ENCODE measurements around the gene RERE.

GRCh38 chr1:8848663-8849386 lies 31.4 kb upstream of the RERE start:
- TF ChIP-seq, protein P1, sequence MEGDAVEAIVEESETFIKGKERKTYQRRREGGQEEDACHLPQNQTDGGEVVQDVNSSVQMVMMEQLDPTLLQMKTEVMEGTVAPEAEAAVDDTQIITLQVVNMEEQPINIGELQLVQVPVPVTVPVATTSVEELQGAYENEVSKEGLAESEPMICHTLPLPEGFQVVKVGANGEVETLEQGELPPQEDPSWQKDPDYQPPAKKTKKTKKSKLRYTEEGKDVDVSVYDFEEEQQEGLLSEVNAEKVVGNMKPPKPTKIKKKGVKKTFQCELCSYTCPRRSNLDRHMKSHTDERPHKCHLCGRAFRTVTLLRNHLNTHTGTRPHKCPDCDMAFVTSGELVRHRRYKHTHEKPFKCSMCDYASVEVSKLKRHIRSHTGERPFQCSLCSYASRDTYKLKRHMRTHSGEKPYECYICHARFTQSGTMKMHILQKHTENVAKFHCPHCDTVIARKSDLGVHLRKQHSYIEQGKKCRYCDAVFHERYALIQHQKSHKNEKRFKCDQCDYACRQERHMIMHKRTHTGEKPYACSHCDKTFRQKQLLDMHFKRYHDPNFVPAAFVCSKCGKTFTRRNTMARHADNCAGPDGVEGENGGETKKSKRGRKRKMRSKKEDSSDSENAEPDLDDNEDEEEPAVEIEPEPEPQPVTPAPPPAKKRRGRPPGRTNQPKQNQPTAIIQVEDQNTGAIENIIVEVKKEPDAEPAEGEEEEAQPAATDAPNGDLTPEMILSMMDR (conservative IDR thresholded peaks at IDR 0.05): peak; percentile 96
- no peak for TF ChIP-seq ZFX (IDR thresholded peaks at IDR 0.05)

All from C4-2B (cell line).